GOT3 (cell line): ENCODE results near the gene SAMD10.
"Not testable (repeated sequence)": the region's sequence is repeated elsewhere in the genome, so short reads cannot be mapped to it uniquely, and the experiment has no call there.

Source experiments
- DNase-seq: peaks from one replicate; lab custom pipeline; 2025; ENCODE audit warnings: mixed read lengths; lab: John Stamatoyannopoulos, UW

SAMD10 gene

DNA sequence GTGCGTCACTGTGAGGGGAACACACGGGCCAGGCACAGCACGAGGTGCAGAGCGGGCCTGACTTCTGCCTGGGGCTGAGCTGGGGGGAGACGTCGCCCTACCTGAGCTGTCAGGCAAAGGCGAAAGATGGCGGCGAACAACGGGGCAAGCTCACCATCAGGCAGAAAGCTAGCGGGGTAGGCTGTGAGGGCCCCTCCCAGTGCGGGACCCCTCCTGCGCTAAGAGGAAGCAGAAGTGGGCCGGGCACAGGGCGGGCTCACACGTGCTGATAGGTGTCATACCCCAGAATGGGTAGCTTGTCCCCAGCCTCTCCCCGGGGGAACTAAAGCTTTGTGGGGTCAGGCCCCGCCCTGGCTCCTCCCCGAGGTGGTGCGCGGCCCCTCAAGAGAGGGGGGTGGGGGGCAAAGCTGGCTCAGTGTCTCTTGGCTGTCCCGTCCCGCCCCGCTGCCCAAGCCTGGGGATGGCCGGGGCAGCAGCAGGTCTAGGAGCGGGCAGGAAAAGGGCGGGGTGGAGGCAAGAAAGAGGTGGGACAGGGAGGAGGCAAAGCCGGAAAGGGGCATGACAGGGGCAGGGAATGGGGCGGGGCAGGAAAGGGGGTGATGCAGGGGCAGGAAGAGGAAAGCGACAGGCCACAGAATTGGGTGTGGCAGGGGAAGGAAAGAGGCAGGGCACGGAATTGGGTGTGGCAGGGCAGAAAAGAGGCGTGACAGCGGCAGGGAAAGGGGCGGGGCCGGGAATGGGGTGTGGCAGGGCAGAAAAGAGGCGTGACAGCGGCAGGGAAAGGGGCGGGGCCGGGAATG, 38.0 kb downstream of the SAMD10 start:
- no peak for DNase-seq

DNA sequence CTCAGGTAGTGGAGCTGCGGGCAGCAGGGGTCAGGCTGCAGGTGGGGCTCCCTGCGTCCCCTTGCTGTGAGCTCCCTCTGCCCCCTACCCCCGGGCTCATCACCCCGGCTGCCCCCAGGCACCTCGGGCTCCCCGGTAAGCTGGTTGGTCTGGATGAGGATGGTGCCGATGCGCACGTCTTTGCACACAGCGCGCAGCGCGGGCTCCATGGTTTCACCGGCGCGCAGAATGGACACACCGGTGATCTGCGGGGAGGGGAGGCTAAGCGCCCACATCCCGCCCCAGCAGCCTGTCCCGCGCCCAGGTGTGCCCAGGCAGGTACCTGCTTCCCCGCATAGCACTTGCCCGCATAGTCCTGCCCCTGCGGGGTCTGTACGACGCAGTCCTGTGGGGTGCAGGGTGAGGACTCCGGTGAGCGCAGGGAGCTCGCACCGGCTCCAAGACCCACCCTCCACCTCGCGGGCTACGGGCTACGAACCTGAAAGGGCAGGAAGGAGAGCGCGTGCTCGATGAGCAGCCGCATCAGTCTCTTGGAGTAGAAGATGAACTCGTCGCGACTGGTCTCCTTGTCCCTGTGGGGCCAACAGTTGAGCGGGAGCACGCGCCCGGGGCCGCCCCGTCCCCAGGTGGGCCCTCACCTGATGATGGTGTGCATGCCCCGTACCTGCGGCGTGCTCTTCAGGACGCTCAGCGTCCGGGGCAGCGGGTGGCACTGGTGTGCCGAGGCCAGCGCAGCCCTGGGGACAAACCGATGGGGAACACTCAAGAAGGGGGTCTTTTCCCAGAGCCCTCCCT, 38.8 kb downstream of the SAMD10 start:
- no peak for DNase-seq

DNA sequence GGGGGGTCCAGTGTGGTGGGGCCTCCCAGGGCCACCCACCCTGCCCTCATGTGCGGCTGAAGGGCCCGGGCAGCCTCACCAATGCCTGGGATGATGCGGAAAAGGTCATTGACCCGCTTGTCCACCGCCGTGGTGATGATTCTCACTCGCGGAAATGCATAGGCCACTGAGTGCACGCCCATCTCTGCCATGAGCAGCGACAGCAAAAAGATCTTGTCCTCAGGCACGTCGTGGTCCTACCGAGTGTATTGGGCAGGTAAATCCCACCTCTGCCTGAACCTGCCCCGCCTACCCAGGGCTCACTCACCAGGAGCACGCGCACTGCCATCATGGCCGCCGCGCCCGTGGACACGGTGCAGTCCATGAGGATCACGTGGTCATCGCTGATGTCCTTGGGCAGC, 39.4 kb downstream of the SAMD10 start:
- no peak for DNase-seq

DNA sequence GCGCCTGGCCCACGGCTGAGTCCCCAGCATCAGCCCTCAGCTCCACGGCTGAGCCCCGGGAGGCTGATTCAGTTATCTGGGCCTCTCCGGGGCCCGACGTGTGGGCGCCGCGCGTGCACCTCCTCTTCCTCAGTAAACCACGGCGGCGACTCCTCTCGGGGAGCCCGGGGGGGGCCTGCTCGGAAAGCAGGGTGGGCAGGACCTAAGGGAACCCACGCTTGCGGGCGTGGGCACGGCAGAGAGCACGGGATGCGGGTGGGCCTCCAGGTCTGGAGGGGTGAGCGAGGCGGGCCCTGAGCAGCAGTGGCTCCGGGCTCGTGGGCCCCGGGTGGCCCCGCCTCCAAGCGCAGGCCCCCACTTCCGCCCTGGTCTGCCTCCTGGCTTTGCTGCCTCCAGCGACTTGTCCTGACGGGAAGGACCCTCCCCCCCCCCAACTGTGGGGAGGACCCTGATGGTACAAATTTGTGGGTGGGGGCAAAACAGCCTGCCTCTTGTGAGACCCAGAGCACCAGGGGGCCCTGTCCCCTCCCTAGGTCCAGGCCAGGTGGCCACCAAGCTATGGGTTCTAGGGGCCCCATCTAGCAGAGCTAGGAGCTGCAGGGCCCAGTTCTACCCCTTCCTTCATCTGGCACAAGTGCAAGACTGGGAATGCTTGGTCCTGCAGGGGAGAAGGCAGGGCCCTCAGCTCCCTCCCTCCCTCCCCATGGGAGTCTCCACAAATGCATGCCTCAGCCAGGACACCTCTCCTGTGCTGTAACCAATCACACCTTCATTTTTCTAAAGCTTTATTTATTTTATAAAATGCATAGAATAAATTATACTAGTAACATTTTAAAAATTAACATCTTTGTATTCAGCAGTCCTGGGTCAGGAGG, 40.1 kb downstream of the SAMD10 start:
- no peak for DNase-seq

DNA sequence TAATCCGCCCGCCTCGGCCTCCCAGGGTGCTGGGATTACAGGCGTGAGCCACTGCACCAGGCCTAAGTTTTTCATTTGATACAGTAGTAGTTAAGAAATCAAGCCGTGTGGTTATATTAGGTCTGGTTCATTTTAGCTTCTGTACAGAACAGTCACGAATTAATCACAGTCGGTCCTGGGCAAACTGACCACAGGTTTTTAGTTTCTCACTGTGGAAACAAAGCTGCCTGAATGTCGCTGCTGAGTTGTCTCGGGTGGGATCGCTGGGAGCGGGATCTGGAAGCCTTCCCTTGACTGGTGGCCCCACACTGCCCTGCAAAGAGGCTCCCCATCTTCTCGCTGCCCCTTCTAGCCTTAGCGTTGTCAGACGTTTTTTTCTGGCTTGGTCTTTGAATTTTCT, 41.8 kb downstream of the SAMD10 start:
- DNase-seq: no peak

DNA sequence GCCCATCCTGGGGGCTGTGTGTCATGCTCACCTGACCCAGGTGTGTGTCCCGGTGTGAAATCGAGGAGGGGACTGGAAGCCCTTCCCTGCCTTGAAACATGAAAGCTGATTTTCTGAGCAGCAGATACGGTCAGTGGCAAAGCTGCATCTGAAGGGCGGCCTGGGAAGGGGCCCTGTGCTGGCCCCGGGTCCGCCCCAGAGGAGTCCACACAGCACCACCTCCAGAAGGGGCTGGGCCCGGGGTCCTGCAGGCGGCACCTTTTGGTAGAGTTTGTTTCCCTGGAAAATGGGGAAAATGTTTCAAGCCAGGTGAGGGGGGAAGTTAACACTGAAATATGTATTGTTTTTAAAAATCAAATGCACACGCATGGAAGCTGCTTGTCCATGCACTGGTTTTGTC, 44.0 kb downstream of the SAMD10 start:
- no peak for DNase-seq

DNA sequence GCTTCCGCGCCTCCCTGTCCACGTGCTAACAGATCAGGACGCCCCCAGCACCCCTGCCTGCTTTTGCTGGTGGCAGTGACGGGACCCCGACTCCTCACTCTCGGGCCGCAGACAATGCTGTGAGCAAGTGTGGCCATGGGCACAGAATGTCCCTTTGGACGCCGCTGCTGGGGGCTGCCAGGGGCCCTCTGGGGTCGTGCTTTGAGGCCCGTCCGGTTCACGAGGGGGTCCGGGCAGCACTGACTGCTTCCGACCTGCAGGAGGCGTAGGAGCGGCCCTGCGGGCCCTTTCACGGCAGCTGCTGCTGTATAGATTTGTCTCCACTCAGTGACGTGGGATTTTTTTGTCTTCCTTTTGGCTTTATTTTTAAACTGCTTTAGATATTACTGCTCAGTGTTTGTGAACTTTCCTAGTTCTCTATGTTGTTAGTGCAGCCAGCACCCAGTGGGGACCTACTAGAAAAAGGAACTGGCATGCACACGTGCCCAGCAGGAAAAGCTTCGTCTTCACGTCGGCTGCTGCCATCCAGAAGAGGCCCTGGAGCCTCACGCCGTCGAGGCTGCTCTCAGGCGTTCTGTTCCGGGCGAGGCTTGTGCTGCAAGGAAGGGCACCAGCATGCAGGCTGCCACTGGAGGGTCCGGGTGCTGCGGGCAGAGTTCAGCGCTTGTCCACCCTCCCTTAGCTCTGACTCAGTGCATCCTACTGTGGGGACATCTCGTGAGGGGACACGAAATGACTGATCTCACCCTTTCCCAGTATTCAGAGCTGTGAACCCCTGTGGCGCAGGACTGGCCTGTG, 45.0 kb downstream of the SAMD10 start:
- DNase-seq: no peak

DNA sequence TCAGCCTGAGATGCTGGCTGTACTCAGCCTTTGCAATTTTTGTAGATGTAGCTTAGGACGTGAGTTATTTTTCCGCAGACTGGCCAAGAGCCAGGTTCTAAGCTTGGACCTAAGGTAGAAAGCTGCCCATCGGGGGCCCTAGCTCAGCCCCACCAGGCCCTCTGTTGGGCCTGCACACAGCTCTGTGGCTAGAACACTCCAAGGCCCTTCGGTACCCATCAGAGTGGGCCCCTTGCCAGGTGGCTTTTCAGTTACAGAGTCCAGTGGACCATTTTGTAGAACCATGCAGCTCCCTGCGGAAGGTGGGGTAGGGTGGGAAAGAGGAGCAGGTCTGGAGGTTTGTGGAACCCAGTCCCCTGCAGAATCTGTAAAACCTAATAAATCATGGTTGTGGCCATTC, 45.8 kb downstream of the SAMD10 start:
- no peak for DNase-seq

DNA sequence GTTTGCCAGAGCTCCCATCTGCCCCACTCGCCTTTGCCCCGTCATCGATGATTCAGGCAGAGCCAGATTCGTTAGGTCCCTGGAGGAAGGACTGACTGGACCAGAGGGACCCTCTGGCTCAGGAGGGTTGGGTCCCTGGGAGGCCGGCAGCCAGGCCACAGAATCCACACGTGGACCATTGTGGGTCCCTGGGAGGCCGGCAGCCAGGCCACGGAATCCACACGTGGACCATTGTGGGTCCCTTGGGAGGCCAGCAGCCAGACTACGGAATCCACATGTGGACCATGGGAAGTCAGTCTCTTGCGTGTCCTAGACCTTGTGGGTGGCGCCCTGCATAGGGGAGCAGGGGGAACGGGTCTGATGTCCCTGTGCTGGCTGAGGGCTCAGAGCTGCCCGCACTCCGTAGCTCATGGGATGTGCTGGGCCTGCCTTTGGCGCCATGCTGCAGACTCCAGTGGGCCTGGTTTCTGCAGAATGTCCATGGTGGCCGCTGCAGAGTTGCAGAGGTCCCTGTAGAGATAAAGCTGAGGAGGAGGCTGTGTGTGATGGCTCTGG, 46.8 kb downstream of the SAMD10 start:
- DNase-seq: no peak

DNA sequence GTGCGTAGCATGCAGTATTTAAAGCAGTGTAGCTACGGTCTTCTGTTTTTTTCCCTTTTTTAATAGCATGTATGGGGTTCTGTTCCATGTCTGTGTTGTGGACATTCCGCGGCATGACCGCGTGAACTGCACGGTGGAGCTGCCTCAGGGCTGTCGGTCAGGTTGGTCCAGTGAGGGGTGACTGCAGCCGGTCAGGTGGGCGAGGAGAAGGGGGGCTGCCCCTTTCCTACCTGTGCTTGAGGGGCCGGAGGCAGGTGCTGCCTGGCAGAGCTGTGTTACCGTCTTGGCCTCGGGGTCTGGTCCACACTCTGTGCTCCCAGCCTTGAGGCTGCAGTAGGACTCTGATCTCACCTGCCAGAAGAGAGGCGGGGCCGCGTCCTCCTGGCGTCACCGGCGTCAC, 47.7 kb downstream of the SAMD10 start:
- no peak for DNase-seq

DNA sequence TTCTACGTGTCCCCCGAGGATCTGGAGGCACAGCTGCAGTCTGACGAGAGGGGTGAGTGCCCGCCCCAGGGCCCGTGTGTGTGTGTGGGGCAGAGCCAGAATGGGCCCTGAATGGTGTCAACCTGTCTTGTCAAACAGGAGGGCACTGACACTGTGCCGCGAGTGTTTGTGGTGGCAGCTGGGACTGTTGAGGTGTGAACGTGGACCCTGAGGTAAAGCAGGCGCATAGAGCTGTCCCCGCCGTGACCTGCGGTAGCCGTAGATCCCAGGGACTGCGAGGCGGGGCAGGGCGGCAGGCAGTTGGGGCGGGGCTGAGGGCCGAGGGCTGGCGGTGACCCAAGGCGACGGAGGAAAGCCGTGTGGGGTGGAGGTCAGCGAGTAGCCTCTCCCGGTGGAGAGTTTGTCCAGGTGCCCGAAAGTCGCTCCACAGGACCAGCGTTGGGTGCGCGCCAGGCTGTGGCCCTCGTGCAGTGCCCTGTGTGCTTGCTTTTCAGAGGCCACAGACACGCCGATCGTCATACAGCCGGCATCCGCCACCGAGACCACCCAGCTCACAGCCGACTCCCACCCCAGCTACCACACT, 48.4 kb downstream of the SAMD10 start:
- DNase-seq: no peak

DNA sequence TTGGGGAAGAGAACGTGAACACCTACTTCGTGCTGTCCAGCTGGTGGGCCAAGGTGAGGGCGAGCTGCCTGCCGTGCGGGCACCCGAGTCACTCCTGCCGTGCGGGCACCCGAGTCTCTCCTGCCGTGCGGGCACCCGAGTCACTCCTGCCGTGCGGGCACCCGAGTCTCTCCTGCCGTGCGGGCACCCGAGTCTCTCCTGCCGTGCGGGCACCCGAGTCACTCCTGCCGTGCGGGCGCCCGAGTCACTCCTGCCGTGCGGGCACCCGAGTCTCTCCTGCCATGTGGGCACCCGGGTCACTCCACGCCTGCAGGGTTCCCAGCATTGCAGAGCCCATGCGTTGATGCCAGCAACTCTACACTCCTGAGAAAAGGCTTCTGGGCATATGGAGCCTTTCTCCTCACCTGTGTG, 50.0 kb downstream of the SAMD10 start:
- DNase-seq: not testable (repeated sequence)

DNA sequence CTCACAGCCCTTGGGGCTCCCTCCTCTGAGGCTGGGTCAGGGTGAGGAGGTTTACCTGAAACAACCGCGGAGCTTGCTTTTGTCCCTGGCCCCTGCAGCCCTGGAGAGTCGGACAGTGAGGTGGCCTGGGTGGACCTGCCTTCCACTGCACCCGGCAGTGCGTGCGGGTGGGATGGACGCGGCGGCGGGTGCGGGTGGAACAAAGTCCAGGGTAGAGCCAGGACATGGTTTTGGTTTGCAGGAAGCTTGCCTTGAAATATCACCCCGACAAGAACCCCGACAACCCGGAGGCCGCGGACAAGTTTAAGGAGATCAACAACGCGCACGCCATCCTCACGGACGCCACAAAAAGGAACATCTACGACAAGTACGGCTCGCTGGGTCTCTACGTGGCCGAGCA, 50.4 kb downstream of the SAMD10 start:
- DNase-seq: no peak

DNA sequence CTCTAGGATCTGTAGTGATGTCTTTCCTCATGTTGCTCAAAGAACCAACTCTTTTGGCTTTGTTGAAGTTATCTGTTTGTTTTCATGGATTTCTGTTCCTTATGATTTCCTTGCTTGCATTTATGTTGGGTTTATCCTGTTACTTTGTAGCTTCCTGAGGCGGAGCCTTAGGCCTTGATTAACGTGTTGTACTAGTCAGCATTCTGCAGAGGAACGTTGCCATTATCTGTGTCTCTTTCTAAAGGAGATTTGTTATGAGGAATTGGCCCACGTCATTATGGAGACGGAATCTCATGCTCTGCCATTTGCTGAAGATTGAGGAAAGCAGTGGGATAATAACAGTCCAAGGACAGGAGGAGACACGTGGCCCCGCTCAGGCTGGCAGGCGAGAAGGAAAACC, 53.1 kb downstream of the SAMD10 start:
- DNase-seq: no peak

DNA sequence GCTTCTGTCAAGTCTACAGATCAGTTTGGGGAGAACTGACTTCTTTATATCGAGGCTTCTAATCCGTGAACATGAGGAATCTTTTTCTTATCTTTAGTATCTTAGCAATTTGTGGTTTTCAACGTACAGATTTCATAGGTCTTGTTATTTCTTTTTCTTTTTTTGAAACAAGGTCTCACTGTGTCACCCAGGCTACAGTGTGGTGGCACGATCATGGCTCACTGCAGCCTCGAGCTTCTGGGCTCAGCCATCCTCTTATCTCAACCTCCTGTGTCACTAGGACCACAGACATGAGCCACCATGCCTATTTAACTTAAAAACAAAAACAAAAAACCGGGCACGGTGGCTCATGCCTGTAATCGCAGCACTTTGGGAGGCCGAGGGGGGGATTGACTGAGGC, 55.2 kb downstream of the SAMD10 start:
- DNase-seq: no peak
